GM19468 (cell line): ENCODE results near the gene GIT2.
"Not testable (repeated sequence)": the region's sequence is repeated elsewhere in the genome, so short reads cannot be mapped to it uniquely, and the experiment has no call there.

ENCODE experiments used
- ATAC-seq: cut with Tn5 transposase; IDR thresholded peaks from one replicate; pipeline ENCODE4 v1.9.1; 2021; ENCODE audit warnings: mild to moderate bottlenecking, moderate library complexity, moderate number of reproducible peaks; ENCODE audit not compliant: unreplicated experiment; ENCODE audit errors: extremely low read depth

The GIT2 gene, protein sequence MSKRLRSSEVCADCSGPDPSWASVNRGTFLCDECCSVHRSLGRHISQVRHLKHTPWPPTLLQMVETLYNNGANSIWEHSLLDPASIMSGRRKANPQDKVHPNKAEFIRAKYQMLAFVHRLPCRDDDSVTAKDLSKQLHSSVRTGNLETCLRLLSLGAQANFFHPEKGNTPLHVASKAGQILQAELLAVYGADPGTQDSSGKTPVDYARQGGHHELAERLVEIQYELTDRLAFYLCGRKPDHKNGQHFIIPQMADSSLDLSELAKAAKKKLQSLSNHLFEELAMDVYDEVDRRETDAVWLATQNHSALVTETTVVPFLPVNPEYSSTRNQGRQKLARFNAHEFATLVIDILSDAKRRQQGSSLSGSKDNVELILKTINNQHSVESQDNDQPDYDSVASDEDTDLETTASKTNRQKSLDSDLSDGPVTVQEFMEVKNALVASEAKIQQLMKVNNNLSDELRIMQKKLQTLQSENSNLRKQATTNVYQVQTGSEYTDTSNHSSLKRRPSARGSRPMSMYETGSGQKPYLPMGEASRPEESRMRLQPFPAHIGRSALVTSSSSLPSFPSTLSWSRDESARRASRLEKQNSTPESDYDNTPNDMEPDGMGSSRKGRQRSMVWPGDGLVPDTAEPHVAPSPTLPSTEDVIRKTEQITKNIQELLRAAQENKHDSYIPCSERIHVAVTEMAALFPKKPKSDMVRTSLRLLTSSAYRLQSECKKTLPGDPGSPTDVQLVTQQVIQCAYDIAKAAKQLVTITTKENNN

GRCh38 chr12:109995686-109996482, at the start of gene GIT2:
TSS of gene GIT2 (minus strand) at chr12:109996368. CDS start at chr12:109996224, 144 bp downstream.
- peak; percentile 65 for ATAC-seq

DNA sequence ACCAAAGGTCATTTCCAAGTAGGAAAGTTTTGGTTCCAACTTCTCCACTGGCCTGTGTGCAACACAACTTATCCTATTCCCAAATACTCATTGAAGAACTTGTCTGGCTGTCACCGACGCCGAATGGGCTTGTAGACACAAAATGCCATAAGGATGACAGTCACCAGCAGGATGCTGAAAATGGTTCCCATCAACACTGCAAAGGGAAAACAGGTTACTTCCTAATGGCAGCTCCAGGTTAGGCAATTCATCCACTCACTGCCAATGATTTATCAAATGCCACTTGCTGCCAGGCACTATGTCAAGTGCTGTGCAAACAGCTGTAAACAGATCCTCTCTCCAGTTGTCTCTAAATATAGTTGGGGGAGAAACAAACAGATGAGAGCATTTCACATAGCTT, 46.1 kb upstream of the GIT2 start:
- ATAC-seq: no peak

GRCh38 chr12:110039085-110039807, 43.1 kb upstream of the GIT2 start:
- ATAC-seq: no peak

GRCh38 chr12:110038741-110039084, 42.5 kb upstream of the GIT2 start:
- no peak for ATAC-seq

GRCh38 chr12:110037315-110037714, 41.1 kb upstream of the GIT2 start:
- no peak for ATAC-seq

DNA sequence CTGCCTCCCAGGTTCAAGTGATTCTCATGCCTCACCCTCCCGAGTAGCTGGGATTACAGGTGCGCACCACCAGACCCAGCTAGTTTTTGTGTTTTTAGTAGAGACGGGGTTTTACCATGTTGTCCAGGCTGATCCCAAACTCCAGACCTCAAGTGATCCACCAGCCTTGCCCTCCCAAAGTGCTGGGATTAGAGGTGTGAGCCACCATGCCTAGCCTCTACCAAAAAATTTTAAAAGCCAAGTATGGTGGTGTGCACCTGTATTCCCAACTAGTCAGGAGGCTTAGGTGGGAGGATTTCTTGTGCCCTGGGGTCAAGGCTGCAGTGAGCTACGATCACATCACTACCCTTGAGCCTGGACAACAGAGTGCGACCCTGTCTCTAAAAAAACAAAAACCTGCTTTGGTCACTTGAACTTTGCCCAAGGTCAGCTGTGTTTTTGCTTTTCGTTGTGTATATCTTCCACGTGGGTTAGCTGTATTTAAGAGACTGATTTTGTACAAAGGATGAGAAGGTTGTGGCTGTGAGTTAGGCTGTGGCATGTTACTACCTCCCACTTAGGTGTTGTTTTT, 39.5 kb upstream of the GIT2 start:
- ATAC-seq: no peak

- ATAC-seq: no peak
Measured at GRCh38 chr12:110033888-110034287, 37.7 kb upstream of the GIT2 start.

DNA sequence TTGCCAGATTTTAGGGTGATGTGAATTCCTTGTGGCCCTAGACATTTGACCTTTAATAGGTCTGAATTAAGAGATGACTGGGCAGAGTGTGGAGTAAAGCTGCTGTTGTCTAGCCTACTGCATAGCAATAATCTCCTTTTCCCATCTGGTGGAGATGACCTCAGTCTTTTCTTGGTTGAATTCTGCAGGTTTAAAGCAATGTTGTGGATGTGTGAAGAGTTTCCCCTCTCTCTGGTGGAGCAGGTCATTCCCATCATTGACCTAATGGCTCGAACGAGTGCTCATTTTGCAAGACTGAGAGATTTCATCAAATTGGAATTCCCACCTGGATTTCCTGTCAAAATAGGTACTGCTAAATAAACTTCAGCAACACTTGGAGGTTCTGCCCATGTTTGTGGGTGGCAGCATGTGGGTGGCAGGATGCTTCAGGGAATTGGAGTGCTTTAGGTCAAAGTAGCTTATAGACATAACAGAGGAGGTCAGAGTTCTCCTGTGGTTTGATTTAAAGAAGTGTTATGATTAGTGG, 33.2 kb upstream of the GIT2 start:
- no peak for ATAC-seq

GRCh38 chr12:110028323-110028722, 32.2 kb upstream of the GIT2 start:
- ATAC-seq: no peak

DNA sequence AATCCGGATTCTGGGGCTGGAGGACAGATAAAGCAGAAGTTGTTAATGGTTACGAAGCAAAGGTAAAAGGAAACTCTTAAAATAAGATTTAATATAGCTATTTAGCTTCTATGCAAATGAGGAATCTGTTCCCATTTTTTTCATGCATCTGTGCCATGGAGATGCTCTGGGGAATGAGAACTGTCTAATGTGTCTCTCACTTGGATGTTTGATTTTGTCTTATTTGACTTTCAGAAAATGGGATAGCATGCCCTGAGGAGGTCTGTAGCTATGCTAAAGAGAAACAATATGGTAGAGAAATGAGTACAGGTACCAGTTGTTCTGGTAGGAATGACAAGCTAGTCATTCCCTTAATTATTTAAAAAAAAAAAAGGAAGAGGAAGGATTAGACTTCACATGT, 27.9 kb upstream of the GIT2 start:
- no peak for ATAC-seq

DNA sequence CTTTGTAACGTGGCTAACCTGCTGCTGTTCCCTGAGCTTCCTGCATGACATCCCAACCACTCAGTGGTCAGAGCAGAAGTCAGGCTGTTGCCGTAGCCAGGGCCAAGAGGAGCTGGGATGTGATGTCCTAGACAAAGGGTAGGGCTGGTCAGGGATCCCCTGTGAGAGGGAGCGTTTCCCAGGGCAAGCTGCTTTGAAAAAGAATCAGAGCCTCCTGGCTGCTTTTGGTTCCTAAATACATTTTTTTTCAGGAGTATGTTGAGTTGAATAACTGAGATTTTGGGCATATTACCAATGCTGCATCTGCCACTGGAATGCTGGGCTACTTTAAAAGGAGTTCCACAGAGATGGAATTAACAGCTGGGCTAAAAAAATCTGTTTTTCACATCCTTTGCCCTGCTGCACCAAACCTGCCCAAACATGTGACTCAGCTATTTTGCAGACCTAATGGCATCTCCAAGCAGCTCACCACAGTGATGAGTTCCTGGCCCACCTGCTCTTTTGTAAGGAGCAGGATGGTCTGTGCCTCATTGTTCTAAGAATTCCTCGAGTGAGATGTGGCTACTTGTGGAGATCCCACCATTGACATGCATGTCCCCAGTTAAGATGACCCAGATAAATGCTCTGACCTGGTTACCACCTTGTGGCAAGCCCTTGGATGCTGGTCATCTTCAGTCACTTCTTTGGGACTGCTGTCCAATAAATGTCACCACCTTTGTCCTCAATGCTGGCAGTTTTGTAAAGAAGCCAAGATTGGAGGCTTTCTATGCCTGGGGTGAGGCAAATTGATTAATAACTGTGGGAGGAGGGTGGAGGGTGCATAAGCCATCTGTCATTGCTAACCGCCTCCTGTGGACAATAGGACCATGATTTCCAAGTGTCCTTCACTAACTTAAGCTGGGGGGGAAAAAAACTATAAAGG, 27.2 kb upstream of the GIT2 start:
- ATAC-seq: no peak

- no peak for ATAC-seq
Measured at GRCh38 chr12:110020956-110021355, 24.8 kb upstream of the GIT2 start.

GRCh38 chr12:110015132-110015531, 19.0 kb upstream of the GIT2 start:
- ATAC-seq: no peak

DNA sequence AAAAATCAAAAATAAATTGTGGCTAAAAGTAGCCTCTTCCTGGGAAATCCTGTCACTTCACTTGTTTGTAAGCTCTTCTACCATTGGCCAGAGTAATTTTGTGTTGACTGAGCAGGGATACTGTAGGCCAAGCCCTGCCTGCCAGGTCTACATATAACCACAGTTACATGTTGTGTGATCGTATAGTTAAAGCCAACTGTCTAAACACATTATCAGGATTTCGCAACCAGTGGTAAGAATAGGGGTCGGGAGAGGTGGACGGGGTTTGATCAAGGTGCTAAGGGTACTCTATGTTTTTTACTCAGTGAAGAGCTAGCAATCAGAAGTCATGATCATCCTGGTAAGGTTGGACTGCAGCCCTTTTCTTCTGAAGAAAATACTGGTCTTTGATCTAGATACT, 16.5 kb upstream of the GIT2 start:
- no peak for ATAC-seq

DNA sequence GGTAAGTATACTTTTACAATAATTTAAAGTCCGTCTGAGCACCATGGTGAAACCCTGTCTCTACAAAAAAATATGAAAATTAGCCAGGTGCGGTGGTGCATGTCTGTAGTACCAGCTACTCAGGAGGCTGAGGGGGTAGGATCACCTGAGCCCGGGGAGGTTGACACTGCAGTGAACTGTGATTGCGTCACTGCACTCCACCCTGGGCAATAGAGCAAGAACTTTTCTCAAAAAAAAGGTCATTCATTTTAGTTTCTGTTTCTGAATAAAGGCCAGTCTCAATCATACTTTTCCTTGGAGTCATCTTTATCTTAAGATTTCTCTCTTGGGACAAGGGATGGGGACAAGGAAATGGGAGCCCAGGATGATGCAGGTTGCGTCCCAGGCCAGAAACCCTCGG, 16.0 kb upstream of the GIT2 start:
- ATAC-seq: no peak

GRCh38 chr12:110010853-110011723, 14.9 kb upstream of the GIT2 start:
- ATAC-seq: no peak

DNA sequence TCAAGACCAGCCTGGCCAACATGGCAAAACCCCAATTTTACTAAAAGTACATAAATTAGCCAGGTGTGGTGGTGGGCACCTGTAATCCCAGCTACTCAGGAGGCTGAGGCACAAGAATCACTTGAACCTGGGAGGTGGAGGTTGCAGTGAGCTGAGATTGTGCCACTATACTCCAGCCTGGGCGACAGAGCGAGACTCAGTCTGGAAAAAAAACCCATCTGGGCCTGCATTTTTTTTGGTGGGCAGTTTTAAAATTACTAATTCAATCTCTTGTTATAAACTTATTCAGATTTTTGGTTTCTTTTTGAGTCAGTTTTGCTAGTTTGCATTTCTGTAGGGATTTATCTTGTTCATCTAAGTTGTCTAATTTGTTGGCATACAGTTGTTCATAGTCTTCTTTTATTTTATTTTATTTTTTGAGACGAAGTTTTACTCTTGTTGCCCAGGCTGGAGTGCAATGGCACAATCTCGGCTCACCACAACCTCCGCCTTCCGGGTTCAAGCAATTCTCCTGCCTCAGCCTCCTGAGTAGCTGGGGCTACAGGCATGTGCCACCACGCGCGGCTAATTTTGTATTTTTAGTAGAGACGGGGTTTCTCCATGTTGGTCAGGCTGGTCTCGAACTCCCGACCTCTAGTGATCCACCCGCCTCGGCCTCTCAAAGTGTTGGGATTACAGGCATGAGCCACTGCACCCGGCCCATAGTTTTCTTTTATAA, 12.7 kb upstream of the GIT2 start:
- not testable (repeated sequence) for ATAC-seq
